MCF 10A (cell line): ENCODE measurements around the gene KIF2C. TPM values are rescaled to one million over a fixed set of nuclear protein-coding genes. Genes with fewer than 3 reads are reported as not detected.

Source experiments
- BruUV-seq: library from RNA; stranded (reverse); fragments of 400-500 nt; replicated peaks from 2 replicates; lab custom pipeline; 2021; lab: Mats Ljungman, UMichigan
- CTCF ChIA-PET: fragments of 300-600 bp; sonication (Branson Sonifier 250); formaldehyde crosslinking; extraction: SDS; loops from one replicate; lab custom pipeline; 2021; ENCODE audit warnings: antibody characterized with exemption, inconsistent platforms; lab: Yijun Ruan, JAX
- POLR2A ChIA-PET: fragments of 300-600, 350-650 bp; sonication (Branson Sonifier 250); formaldehyde crosslinking; extraction: SDS; loops from one replicate; lab custom pipeline; 2020; ENCODE audit warnings: antibody characterized with exemption, inconsistent platforms; lab: Yijun Ruan, JAX
- DNase-seq: peaks from one replicate; pipeline ENCODE4 v3.0.0-alpha.2; 2018; ENCODE audit not compliant: unreplicated experiment
- H3K27ac Mint-ChIP-seq: one replicate; pipeline ENCODE4 v1.8.0; 2022; ENCODE audit warnings: mild to moderate bottlenecking, low read depth, mixed read lengths; ENCODE audit not compliant: unreplicated experiment
- H3K27me3 Mint-ChIP-seq: one replicate; pipeline ENCODE4 v1.8.0; 2022; ENCODE audit warnings: mixed read lengths; ENCODE audit not compliant: insufficient read depth, unreplicated experiment
- H3K36me3 Mint-ChIP-seq: one replicate; pipeline ENCODE4 v1.8.0; 2022; ENCODE audit warnings: mild to moderate bottlenecking, moderate library complexity, mixed read lengths; ENCODE audit not compliant: insufficient read depth, unreplicated experiment
- H3K4me1 Mint-ChIP-seq: one replicate; pipeline ENCODE4 v1.8.0; 2022; ENCODE audit warnings: mixed read lengths; ENCODE audit not compliant: insufficient read depth, unreplicated experiment
- H3K4me3 Mint-ChIP-seq: one replicate; pipeline ENCODE4 v1.8.0; 2022; ENCODE audit warnings: mild to moderate bottlenecking, moderate library complexity, mixed read lengths; ENCODE audit not compliant: unreplicated experiment
- H3K9me3 Mint-ChIP-seq: one replicate; pipeline ENCODE4 v1.8.0; 2022; ENCODE audit warnings: mixed read lengths; ENCODE audit not compliant: unreplicated experiment
- CTCF ChIP-seq: fragments of 200-600 bp; IDR thresholded peaks from one replicate; pipeline ENCODE4 v1.8.0; 2022; ENCODE audit warnings: antibody characterized with exemption, mild to moderate bottlenecking; ENCODE audit not compliant: unreplicated experiment
- intact Hi-C: fragments of 100-400 bp; cut with micrococcal nuclease; formaldehyde crosslinking; loops from 2 replicates; pipeline ENCODE4 v1.14.1; 2022
- total RNA-seq: library from RNA; stranded (reverse); gene quantifications from 2 replicates; pipeline ENCODE4 v1.2.3, GENCODE V29; 2022

Gene KIF2C
- total RNA-seq, 1 experiment from 2014 or later, result 25.1 TPM

DNA sequence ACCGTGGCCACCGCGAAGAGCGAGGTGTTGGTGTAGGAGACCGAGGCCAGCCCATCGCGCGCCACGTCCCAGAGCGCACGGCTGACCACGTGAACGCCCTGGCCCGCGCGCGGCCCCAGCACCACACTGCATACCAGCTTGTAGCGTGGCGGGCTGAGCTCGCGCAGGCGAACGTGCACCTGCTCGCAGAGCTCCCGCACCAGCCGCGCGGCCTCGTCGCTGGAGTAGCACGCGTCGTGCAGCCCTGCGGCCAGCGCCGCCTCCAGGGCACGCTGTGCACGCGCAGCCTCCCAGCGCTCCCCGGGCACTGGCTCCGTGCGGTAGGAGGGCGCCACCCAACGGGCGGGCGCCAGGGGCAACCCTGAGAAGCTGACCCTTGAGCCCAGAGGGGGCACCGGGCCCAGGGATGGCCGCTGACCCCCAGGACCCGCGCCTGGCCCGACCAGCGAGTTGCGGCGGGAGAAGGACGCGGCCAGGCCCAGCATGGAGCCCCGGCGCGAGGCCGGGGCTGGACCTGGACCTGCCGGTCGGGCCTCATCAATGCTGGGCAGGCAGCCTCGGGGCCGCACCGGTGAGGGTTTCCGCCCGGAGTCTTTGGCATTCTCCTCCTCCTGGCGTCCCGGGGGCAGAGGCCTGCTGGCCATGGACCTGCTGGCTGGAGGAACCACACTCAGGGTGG lies 66.5 kb downstream of the KIF2C start:
- H3K4me1 Mint-ChIP-seq, result peaks cover 45% of the 10 kb centered on the region
- DNase-seq, result no peak
- peak overlapping the region; percentile 100 for H3K27ac Mint-ChIP-seq
- ChIA-PET POLR2A (interaction anchor here (0.6 to 4.3 kb wide), 11 partner anchors 9 to 206 kb away, joined by 3 to 79 read pairs (median 4); partner anchors contain the start of genes EIF2B3, HECTD3, RNU5D-1 and RPS8), CTCF (interaction anchor here (0.6 kb wide), 1 partner anchor 301 kb away, joined by 3 read pairs; no protein-coding TSS in a partner anchor)
- intact Hi-C loops, result loop anchor here (2.0 kb wide), 2 partner anchors 31 to 75 kb away; partner anchors contain the start of genes RNU5D-1 and RPS8
- no peak overlapping the region for H3K4me3 Mint-ChIP-seq
- no TSS peak for BruUV-seq
- no peaks in the 10 kb centered on the region for H3K27me3 Mint-ChIP-seq
- TF ChIP-seq CTCF, result no peak
- H3K36me3 Mint-ChIP-seq, result peaks cover 81% of the 10 kb centered on the region
- H3K9me3 Mint-ChIP-seq, result no peaks in the 10 kb centered on the region

DNA sequence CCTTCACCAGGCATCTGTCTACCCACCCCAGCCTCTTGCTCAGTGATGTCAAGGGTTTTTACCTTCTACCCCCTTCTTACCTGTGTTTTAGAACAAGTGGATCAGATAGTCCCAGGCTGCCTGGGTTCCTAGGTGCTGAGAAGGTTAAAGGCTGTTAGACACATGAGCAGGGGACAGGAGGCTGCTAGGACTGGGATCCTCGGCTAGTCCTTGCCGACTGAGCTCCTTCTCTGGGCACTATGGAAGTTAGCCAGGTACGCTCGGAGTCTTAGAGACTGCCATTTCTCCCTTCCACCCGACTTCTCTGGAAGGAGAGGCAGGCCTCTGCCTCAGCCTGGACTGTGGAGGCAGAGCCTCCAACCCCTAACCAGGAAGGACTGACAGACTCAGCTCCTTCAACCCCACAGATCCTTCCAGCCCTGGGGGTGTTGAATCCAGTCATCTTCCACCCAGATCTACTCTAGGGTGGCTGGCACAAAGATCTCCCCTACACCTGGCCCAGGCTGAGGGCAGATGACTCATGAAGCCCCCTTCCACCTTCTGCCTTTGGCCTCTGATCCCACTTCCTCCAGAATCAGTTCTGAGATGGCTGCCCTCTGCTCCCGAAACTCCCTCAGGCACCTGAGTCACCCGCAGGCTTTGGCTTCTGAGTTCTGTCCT lies 67.2 kb downstream of the KIF2C start, which contains the start of gene DYNLT4:
Gene DYNLT4 (minus strand): TSS at position 648 of the 660 bp plus-strand sequence. CDS start 683 bp downstream, outside the sequence.
- H3K4me3 Mint-ChIP-seq, result peak within 1 kb of the TSS; percentile 52
- POLR2A ChIA-PET, result interaction anchor here (0.6 to 4.3 kb wide), 12 partner anchors 10 to 205 kb away, joined by 3 to 79 read pairs (median 4); partner anchors contain the start of genes EIF2B3, HECTD3, RNU5D-1 and RPS8
- TSS peak; percentile 89 for BruUV-seq
- intact Hi-C loops, result loop anchor here (1.0 to 2.0 kb wide), 3 partner anchors 12 to 76 kb away; partner anchors contain the start of genes RNU5D-1 and RPS8
- TF ChIP-seq CTCF, result no peak
- no peaks in the 10 kb centered on the region for H3K9me3 Mint-ChIP-seq
- H3K4me1 Mint-ChIP-seq, result peaks cover 49% of the 10 kb centered on the region
- DNase-seq, result no peak
- CTCF ChIA-PET, result interaction anchor here (0.6 kb wide), 2 partner anchors 214 to 302 kb away, joined by 3 read pairs; no protein-coding TSS in a partner anchor
- no peaks in the 10 kb centered on the region for H3K27me3 Mint-ChIP-seq
- peaks cover 80% of the 10 kb centered on the region for H3K36me3 Mint-ChIP-seq
- peak within 1 kb of the TSS; percentile 100 for H3K27ac Mint-ChIP-seq

GRCh38 chr1:44807364-44808062 lies 67.9 kb downstream of the KIF2C start:
- ChIA-PET POLR2A (interaction anchor here (0.6 to 4.3 kb wide), 13 partner anchors 10 to 578 kb away, joined by 3 to 79 read pairs (median 5); partner anchors contain the start of genes RNU5D-1, RPS8 and UROD), CTCF (interaction anchor here (0.6 to 2.1 kb wide), 3 partner anchors 18 to 213 kb away, joined by 3 to 8 read pairs (median 3); partner anchors contain the start of gene RNU5D-1)
- BruUV-seq, result TSS peak; percentile 18
- Mint-ChIP-seq H3K4me1 (peaks cover 49% of the 10 kb centered on the region), H3K27ac (peak overlapping the region; percentile 100), H3K4me3 (peak overlapping the region; percentile 52), H3K27me3 (no peaks in the 10 kb centered on the region), H3K36me3 (peaks cover 80% of the 10 kb centered on the region), H3K9me3 (no peaks in the 10 kb centered on the region)
- TF ChIP-seq CTCF, result no peak
- DNase-seq, result peak; percentile 99
- intact Hi-C loops, result loop anchor here (1.0 to 2.0 kb wide), 3 partner anchors 12 to 77 kb away; partner anchors contain the start of genes RNU5D-1 and RPS8
